Bronchial epithelial cell (primary cell): ENCODE results near the gene PHB1. TPM values are rescaled to one million over a fixed set of nuclear protein-coding genes. Genes with fewer than 3 reads are reported as not detected.

Experiments used
- DNase-seq: peaks from one replicate; pipeline ENCODE4 v3.0.0-alpha.2; 2010; ENCODE audit warnings: low read depth
- FAIRE-seq: peaks from 2 replicates; lab custom pipeline; 2011; peaks lifted over from hg19 to GRCh38; lab: Jason Lieb, UNC
- H3K27me3 ChIP-seq: 2 replicates; pipeline ENCODE4 v1.5.1; 2011; ENCODE audit warnings: low read length; ENCODE audit not compliant: control insufficient read depth, insufficient read depth
- H3K36me3 ChIP-seq: 2 replicates; pipeline ENCODE4 v1.5.1; 2011; ENCODE audit warnings: low read length; ENCODE audit not compliant: control insufficient read depth, insufficient read depth
- H3K4me3 ChIP-seq: 2 replicates; pipeline ENCODE4 v1.5.1; 2011; ENCODE audit warnings: mild to moderate bottlenecking, low read depth, low read length, control low read depth
- CTCF ChIP-seq: IDR thresholded peaks from 2 replicates; pipeline ENCODE4 v1.5.1; 2011; ENCODE audit warnings: mild to moderate bottlenecking, moderate library complexity, low read length, control low read depth, inconsistent platforms; ENCODE audit not compliant: insufficient read depth, severe bottlenecking
- total RNA-seq: library from RNA; depleted of rRNA; stranded (reverse); fragments of >200 nt; gene quantifications from 2 replicates; pipeline ENCODE4 v1.2.1, GENCODE V29; 2014

Gene PHB1
- total RNA-seq, 1 donor from 2014 or later: 235 TPM

GRCh38 chr17:49387498-49388289 is 27.0 kb downstream of the PHB1 start:
- no peaks in the 10 kb centered on the region for H3K36me3 ChIP-seq
- no peaks in the 10 kb centered on the region for H3K27me3 ChIP-seq
- peak; percentile 43 for FAIRE-seq
- no peak for TF ChIP-seq CTCF
- no peak overlapping the region for H3K4me3 ChIP-seq
- DNase-seq: no peak

GRCh38 chr17:49386373-49386772 is 28.3 kb downstream of the PHB1 start:
- Histone ChIP-seq H3K27me3 (peaks cover 1% of the 10 kb centered on the region), H3K36me3 (no peaks in the 10 kb centered on the region), H3K4me3 (no peak overlapping the region)
- no peak for FAIRE-seq
- no peak for TF ChIP-seq CTCF
- DNase-seq: no peak

- no peak for TF ChIP-seq CTCF
- DNase-seq (no peak), FAIRE-seq (no peak)
- peaks cover 1% of the 10 kb centered on the region for H3K27me3 ChIP-seq
- no peak overlapping the region for H3K4me3 ChIP-seq
- no peaks in the 10 kb centered on the region for H3K36me3 ChIP-seq
Observed at GRCh38 chr17:49384951-49385350, 29.7 kb downstream of the PHB1 start.

- no peak for FAIRE-seq
- H3K27me3 ChIP-seq: peaks cover 1% of the 10 kb centered on the region
- TF ChIP-seq CTCF: no peak
- no peak for DNase-seq
- no peak overlapping the region for H3K4me3 ChIP-seq
- no peaks in the 10 kb centered on the region for H3K36me3 ChIP-seq
Observed at GRCh38 chr17:49383060-49383459, 31.6 kb downstream of the PHB1 start.

GRCh38 chr17:49382556-49382955 is 32.1 kb downstream of the PHB1 start:
- TF ChIP-seq CTCF: no peak

GRCh38 chr17:49381793-49382192 is 32.9 kb downstream of the PHB1 start:
- FAIRE-seq (no peak), DNase-seq (no peak)
- H3K36me3 ChIP-seq: no peaks in the 10 kb centered on the region
- peaks cover 1% of the 10 kb centered on the region for H3K27me3 ChIP-seq
- TF ChIP-seq CTCF: no peak
- H3K4me3 ChIP-seq: no peak overlapping the region

More at GRCh38 chr17:49382556-49382955, 32.1 kb downstream of the PHB1 start:
- H3K27me3 ChIP-seq: peaks cover 1% of the 10 kb centered on the region
- H3K4me3 ChIP-seq: no peak overlapping the region
- no peaks in the 10 kb centered on the region for H3K36me3 ChIP-seq
- no peak for DNase-seq
- no peak for FAIRE-seq
